Neural crest cell (in vitro differentiated cells): ENCODE data around the gene DDX1. TPM values are rescaled to one million over a fixed set of nuclear protein-coding genes. Genes with fewer than 3 reads are reported as not detected.

Experiments
- DNase-seq: peaks from one replicate; pipeline ENCODE4 v3.0.0; 2021; ENCODE audit warnings: low read depth, mixed read lengths, low spot score
- H3K27ac Mint-ChIP-seq: one replicate; pipeline ENCODE4 v1.8.0; 2021; ENCODE audit warnings: mild to moderate bottlenecking, mixed read lengths; ENCODE audit not compliant: unreplicated experiment
- H3K27me3 Mint-ChIP-seq: 2 replicates; pipeline ENCODE4 v1.8.0; 2021; ENCODE audit warnings: low read depth, mild to moderate bottlenecking, mixed read lengths
- H3K36me3 Mint-ChIP-seq: 2 replicates; pipeline ENCODE4 v1.8.0; 2021; ENCODE audit warnings: low read depth, mild to moderate bottlenecking, mixed read lengths
- H3K4me1 Mint-ChIP-seq: 2 replicates; pipeline ENCODE4 v1.8.0; 2021; ENCODE audit warnings: mixed read lengths
- H3K4me3 Mint-ChIP-seq: one replicate; pipeline ENCODE4 v1.8.0; 2021; ENCODE audit warnings: mild to moderate bottlenecking, mixed read lengths
- H3K9me3 Mint-ChIP-seq: 2 replicates; pipeline ENCODE4 v1.8.0; 2021; ENCODE audit warnings: mixed read lengths
- total RNA-seq: library from RNA; stranded (reverse); gene quantifications from 2 replicates; pipeline ENCODE4 v1.2.1, GENCODE V29; 2021
- TF ChIP-seq, protein P1 (sequence below): fragments of 200-600 bp; sonication (generic); conservative IDR thresholded peaks from 2 replicates; pipeline ENCODE4 v1.5.0; 2021; ENCODE audit warnings: antibody characterized with exemption, mild to moderate bottlenecking

DDX1 gene
- total RNA-seq, 1 donor from 2014 or later: 154 TPM

DNA sequence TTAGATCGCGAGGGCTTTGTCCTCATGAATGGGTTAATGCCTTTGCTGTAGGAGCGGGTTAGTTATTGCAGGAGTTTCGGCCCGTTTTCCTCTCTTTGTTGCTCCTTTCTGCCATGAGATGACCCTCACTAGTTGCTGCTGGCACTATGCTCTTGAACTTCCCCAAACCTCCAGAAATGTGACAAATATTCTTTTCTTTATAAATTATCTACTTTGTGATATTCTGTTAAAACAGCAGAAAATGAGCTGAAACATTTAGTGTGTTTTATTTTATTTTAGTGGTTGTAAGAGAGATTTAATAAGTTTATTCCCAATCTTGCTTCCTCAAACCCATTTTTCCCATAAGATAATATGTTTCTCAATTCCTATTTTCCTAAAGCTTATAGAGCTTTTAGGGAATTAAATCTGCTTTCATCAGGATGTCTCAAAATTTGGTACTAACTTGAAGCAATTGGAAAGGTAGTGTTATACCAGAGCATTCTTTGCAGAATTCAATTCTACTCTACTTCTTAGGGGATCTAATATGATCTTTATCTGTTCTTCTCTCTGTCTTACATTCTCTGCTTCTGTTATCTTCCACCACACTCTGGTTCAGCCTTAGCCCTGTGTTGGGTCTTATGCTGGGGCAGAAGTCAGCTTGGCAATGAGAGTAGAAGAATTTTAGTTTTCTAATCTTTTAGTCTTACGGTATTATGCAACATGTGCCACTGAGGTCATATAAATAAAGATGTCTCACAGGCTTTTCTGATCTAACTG, 23.1 kb downstream of the DDX1 start:
- TF ChIP-seq, protein P1, sequence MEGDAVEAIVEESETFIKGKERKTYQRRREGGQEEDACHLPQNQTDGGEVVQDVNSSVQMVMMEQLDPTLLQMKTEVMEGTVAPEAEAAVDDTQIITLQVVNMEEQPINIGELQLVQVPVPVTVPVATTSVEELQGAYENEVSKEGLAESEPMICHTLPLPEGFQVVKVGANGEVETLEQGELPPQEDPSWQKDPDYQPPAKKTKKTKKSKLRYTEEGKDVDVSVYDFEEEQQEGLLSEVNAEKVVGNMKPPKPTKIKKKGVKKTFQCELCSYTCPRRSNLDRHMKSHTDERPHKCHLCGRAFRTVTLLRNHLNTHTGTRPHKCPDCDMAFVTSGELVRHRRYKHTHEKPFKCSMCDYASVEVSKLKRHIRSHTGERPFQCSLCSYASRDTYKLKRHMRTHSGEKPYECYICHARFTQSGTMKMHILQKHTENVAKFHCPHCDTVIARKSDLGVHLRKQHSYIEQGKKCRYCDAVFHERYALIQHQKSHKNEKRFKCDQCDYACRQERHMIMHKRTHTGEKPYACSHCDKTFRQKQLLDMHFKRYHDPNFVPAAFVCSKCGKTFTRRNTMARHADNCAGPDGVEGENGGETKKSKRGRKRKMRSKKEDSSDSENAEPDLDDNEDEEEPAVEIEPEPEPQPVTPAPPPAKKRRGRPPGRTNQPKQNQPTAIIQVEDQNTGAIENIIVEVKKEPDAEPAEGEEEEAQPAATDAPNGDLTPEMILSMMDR: no peak
- no peak for DNase-seq
- Mint-ChIP-seq H3K4me1 (no peaks in the 10 kb centered on the region), H3K36me3 (peaks cover 37% of the 10 kb centered on the region), H3K9me3 (no peaks in the 10 kb centered on the region), H3K4me3 (no peak overlapping the region), H3K27me3 (no peaks in the 10 kb centered on the region), H3K27ac (no peak overlapping the region)

DNA sequence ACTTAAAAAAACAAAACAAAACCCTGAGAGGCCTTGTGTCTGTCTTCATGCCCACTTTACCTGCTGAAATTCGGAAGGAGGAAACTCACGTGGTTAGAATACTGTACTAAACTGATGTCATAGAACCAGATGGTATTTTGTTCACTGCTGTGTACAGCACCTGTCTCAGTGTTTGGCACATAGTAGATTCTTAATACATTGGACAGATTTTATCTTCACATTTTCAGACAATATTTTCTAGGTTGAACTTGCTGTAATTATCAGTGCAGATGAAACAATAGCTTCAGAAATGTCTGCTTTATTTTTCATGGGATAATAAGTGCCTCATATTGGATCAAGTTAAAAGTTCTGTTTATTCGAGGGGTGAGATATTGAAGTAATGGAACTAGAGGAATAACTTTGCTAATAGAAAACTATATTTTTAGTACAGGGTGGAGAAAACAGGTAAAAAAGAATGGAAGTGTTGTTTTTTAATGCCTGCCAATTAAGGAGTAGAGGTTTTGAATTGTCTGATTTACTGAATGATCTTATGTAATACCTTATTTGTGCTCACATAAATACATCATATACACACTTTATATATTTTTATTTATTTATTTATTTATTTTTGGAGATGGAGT, 23.7 kb downstream of the DDX1 start:
- Mint-ChIP-seq H3K27me3 (no peaks in the 10 kb centered on the region), H3K27ac (no peak overlapping the region), H3K9me3 (no peaks in the 10 kb centered on the region), H3K4me3 (no peak overlapping the region), H3K36me3 (peaks cover 31% of the 10 kb centered on the region), H3K4me1 (no peaks in the 10 kb centered on the region)
- no peak for DNase-seq
- TF ChIP-seq, protein P1: no peak

DNA sequence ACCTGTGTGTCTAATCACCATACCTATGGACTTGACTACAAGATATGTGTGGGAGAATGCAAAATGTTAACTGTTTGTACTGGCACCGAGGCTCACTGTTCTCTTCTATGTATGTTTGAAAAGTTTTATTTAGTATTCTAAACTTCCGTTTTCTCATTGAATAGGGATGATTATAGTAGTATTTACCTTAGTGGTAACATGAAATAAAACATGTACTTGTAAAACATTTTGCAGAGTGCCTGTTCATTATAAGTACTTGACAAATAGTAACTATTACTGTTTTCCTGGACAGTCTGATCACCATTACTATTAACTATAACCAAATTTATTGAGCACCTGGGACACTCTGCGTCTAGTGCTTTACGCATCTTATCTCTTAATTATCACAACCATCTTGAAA, 24.8 kb downstream of the DDX1 start:
- Mint-ChIP-seq H3K27me3 (no peaks in the 10 kb centered on the region), H3K27ac (no peak overlapping the region)
- TF ChIP-seq, protein P1: no peak

DNA sequence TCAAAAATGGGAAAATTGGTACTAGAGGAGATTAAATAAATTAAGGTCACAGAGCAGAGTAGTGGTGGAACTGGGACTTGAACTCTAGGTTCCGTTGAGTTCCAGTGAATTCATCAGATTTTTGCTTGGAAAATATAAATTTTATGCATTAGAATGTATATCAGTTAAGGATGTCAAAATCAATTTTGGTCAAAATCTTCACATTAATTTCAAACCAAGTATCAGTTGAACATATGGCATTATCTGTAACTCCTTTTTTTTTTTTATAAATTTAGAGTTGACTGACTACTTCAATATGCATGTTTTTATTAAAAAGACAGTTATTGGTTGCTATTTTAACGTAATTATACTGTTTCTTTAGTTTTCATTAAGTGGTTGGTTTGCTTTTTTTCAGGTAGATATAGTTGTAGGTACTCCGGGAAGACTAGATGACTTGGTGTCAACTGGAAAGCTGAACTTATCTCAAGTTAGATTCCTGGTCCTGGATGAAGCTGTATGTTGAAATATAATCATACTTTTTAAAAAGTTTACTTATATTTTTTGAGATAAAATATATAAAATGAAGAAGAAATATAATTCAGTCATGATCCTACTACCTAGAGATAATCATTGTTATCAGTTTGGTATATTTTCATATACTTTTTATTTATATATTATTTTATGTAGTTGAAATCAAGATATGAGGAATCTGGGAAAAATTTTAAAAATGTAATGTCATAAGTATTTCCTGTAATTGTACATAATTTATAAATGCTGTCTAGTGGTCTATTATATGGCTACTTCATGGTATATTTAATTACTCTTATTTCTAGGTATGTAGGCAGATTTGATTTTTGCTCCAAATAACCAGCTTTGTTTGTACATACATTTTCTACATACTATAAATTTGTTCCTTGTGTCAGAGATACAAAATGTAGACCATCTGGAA, 25.4 kb downstream of the DDX1 start:
- H3K36me3 Mint-ChIP-seq: peaks cover 31% of the 10 kb centered on the region
- H3K4me1 Mint-ChIP-seq: no peaks in the 10 kb centered on the region
- DNase-seq: no peak
- H3K27me3 Mint-ChIP-seq: no peaks in the 10 kb centered on the region
- TF ChIP-seq, protein P1: no peak
- no peak overlapping the region for H3K4me3 Mint-ChIP-seq
- no peaks in the 10 kb centered on the region for H3K9me3 Mint-ChIP-seq
- H3K27ac Mint-ChIP-seq: no peak overlapping the region

More for the DNA sequence above, 24.8 kb downstream of the DDX1 start:
- H3K36me3 Mint-ChIP-seq: peaks cover 31% of the 10 kb centered on the region
- H3K4me1 Mint-ChIP-seq: no peaks in the 10 kb centered on the region
- no peaks in the 10 kb centered on the region for H3K9me3 Mint-ChIP-seq
- no peak overlapping the region for H3K4me3 Mint-ChIP-seq
- no peak for DNase-seq

DNA sequence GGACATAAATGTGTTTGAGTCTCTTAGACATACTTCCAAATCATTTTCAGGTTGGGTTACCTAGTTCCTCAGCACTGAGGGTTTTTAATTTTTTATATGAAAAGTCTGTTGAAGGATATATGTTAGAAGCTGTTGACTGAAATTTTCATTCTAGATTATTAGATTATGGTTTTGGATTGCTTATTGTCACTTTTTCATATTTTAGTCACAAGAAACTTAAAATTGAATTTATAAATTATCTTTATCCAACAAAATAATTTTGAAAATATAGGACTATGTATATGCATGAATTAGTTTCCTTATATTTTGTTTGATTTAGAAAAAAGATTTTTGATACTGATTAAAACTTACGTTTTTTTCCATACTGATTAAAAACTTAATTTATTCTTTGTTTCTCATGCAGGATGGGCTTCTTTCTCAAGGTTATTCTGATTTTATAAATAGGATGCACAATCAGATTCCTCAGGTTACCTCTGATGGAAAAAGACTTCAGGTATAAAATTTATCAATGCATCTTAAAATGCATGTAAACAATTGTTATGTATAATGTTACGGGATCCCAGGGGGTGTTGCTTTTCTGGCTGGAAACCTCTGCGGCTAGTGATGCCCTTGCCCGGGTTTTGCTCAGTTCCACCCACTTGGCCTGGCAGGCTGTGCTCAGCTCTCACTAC, 26.2 kb downstream of the DDX1 start:
- TF ChIP-seq, protein P1: no peak
- Mint-ChIP-seq H3K4me3 (no peak overlapping the region), H3K36me3 (peaks cover 32% of the 10 kb centered on the region), H3K4me1 (no peaks in the 10 kb centered on the region), H3K9me3 (no peaks in the 10 kb centered on the region), H3K27ac (no peak overlapping the region), H3K27me3 (no peaks in the 10 kb centered on the region)
- no peak for DNase-seq
